Fibroblast of the conjunctiva (primary cell): ENCODE measurements around the gene RPGRIP1L.

ENCODE experiments used
- DNase-seq: peaks from one replicate; pipeline ENCODE4 v3.0.0-alpha.2; 2010; ENCODE audit warnings: low read depth

RPGRIP1L gene

DNA sequence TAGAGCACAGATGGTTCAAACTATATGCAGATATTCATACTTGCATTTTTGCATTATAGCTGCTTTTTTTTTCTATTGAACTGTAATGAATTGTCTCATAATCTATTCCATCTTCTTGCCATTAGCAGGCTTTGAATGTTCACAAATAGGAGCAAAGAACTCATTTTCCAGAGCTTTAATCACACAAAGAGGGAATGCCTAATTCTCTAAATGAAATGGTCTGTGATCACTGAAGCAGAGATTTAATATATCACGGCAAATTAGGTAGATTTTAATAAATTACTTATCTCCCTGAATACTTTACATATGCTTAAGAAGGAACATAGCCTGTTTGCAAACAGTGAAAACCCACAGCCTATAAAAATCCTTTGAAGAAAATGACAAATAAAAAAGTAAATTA, 103.0 kb downstream of the RPGRIP1L start:
- no peak for DNase-seq

DNA sequence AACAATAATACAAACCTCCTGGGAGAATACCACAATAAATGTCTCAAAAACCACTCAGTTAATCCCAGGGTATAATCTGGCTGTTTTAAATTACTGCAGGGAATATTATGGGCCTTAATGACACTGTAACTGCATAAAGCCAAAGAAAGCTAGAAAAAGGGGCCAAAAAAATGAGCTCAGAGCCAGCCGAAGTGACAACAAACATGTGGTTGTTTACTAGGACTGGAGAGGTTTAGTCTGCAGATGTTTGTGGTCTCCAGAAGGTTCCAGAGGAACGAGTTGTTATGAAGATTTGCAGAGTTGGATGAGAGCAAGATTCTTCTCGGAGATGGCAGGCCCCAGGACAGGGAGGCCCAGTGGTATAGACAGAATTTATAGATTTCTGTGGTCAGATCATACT, 103.5 kb downstream of the RPGRIP1L start:
- no peak for DNase-seq

DNA sequence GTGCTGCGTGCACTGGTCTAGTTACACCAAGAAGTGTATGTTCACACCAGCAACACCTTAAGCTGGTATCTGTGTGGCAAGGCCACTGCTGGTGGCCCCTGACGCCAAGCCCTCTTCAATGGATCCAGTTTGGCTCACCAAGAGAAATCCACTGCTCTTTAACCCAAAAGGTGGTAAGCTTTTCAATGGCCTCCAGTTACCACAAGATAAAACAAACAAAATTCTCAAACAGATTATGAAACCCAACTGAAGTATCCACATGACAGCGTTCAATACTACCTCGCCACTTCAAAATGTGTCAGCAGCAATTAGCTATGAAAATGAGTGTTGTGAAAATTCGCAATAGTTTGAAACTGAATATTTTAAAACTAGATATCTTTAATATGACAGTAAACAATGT, 104.1 kb downstream of the RPGRIP1L start:
- no peak for DNase-seq

GRCh38 chr16:53598511-53599275, 105.0 kb downstream of the RPGRIP1L start:
- DNase-seq, result no peak

DNA sequence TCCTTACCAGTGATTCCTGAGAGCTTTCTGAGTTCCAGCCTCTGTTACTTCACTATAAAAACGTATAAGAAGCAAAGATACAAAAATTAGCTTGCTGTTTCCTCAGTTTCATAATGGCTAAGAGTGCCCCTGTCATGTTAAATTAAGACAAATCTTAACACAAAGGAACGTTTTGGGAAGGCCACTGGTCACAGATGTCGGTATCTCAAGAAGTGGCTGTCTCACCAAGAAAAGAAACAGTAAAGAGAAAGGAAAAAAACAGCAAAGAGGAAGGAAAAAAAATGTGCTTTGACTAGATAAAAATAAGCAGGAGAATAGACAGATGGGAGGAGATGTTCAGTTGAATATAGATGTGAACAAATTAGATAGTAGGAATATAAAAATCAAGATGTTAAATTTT, 105.9 kb downstream of the RPGRIP1L start:
- no peak for DNase-seq

DNA sequence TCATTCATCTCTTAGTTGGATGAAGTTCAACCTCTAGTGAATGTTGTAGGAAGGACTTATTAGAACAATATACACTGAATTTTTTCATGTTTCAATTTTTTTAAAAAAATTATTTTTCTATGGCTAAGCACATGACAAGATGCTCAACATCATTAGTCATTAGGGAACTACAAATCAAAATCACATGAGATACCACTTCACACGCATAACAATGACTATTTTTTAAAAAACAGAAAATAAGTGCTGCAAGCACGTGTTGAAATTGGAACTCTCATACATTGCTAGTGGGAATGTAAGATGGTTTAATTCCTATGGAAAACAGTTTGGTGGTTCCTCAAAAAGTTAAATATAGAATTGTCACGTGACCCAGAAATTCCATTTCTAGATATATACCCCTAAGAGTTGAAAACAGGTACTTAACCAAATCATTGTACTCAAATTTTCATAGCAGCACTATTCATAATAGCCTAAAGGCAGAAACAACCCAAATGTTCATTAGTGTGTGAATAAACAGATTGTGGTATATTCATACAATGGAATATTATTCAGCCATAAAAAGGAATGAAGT, 115.5 kb downstream of the RPGRIP1L start:
- DNase-seq, result no peak

GRCh38 chr16:53583401-53583800, 120.3 kb downstream of the RPGRIP1L start:
- DNase-seq, result no peak

- no peak for DNase-seq
Measured at GRCh38 chr16:53581784-53582183, 121.9 kb downstream of the RPGRIP1L start.

DNA sequence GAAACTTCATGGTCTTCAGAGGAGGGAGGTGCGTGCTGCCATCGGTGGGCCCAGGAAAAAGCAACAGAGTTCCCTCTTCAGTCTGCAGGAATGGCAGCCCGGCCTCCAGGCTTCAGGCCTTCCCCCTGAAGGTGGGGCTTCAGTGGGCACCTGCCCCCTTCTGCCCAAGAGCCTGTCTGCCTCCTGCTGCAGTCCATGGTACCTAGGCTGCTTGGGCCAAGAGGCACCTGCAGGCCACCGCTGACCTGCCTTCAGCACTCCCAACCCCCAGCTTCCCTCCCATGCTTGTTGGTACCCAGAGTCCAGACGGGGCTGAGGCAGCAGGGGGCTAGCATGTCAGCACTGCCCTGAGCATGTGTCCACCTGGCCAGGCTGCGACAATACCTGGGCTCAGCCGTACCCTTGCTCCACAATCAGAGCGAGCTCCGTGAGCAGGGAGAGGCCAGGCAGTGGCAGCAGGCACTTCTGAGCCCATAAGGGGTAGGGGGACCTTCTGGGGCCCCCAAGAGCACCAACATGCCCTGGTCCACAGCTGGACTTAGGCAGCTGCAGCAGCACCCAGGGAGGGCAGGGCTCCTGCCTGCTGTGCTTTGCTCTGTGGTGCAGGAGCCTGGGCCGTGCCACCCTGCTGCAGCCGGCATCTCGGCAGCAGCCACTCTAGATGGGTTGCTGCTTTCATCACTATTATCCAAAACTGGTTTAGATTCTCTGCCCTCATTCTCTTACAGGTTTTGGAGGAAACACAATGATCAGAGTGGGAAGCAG, 123.4 kb downstream of the RPGRIP1L start:
- DNase-seq, result no peak

- DNase-seq, result no peak
Measured at GRCh38 chr16:53576904-53577303, 126.8 kb downstream of the RPGRIP1L start.

- DNase-seq, result no peak
Measured at GRCh38 chr16:53576210-53576609, 127.4 kb downstream of the RPGRIP1L start.

- DNase-seq, result no peak
Measured at GRCh38 chr16:53571763-53572162, 131.9 kb downstream of the RPGRIP1L start.

DNA sequence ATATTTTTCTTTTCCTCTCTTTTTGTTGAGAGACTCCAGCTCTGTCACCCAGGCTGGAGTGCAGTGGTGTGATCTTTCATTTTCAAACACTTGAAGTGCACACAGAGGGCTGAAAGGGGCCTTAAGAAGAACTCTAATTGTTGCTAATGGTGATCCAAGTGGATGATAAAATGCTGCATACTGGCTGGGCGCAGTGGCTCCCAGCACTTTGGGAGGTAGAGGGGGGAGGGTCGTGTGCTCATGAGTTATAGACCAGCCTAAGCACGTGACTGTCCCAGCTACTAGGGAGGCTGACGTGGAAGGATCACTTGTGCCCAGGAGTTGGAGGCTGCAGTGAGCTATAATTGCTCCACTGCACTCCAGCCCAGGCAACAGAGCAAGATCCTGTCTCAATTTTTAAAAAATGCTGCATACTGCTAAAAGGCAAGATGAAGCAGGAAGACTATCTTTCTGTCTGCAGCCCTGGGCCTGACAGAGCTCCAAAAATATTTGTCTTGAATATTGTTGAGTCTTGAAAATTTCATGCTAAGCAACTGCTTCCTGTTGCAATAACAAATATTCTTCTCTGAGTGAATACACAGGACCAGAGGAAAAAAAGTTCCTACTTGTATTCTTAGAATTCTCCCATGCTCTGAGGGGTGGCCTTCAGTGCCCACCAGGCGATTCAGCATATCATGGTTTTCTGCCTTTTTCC, 137.0 kb downstream of the RPGRIP1L start:
- DNase-seq, result no peak

GRCh38 chr16:53565296-53565863, 138.3 kb downstream of the RPGRIP1L start:
- DNase-seq, result peak; percentile 20

GRCh38 chr16:53563426-53563825, 140.2 kb downstream of the RPGRIP1L start:
- no peak for DNase-seq

- DNase-seq, result no peak
Measured at GRCh38 chr16:53561101-53561888, 142.4 kb downstream of the RPGRIP1L start.

- no peak for DNase-seq
Measured at GRCh38 chr16:53559270-53559951, 144.2 kb downstream of the RPGRIP1L start.

- DNase-seq, result no peak
Measured at GRCh38 chr16:53558710-53559109, 144.9 kb downstream of the RPGRIP1L start.

DNA sequence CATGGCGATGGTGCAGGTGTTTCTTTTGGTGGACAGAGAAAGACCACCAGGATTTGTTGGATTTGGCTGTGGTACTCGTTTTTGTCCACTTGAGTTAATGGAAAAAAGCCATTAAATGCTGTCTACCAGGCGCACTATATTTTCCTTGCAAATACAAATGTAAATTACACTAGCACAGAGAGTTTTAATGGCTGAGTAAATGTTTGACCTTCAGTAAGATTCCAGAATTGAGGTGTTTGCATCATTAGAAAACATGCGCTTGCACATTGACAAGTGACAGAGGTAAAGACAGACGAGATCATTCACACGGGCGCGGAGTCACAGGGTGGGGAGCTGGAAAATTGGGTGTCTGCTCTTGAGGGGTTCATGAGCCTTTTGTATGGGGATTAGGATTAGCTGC, 147.1 kb downstream of the RPGRIP1L start:
- no peak for DNase-seq

- peak; percentile 82 for DNase-seq
Measured at GRCh38 chr16:53549970-53550690, 153.5 kb downstream of the RPGRIP1L start.
